Thyroid gland (tissue), 4 donors: Measurements from ENCODE around the gene EGLN3.

Experiments
- CTCF ChIP-seq, 6 experiments: fragments of 200-600 bp in 3 of 6; fragments of 450-650 bp in 3 of 6; sonication (generic) in 3 of 6; IDR thresholded peaks; one replicate each; pipeline ENCODE4 v1.5.1; 2016 to 2019; ENCODE audit warnings: antibody characterized with exemption in 6 of 6, mild to moderate bottlenecking in 2 of 6, inconsistent platforms in 1 of 6, moderate library complexity in 1 of 6
- POLR2A ChIP-seq, 2 donors: fragments of 450-650 bp; IDR thresholded peaks; one replicate each; pipeline ENCODE4 v1.6.1; 2017; ENCODE audit warnings: antibody characterized with exemption in 2 of 2, mild to moderate bottlenecking in 2 of 2, moderate library complexity in 1 of 2

- TF ChIP-seq CTCF (IDR thresholded peaks at IDR 0.05) (no peak), POLR2A (IDR thresholded peaks at IDR 0.05) (no peak)
Observed at GRCh38 chr14:33993246-33993645, 42.4 kb upstream of the EGLN3 start.
